Left ventricle myocardium inferior (tissue), 1 donor: ENCODE measurements around the gene JUND. TPM values are rescaled to one million over a fixed set of nuclear protein-coding genes. Genes with fewer than 3 reads are reported as not detected.

Experiments used
- DNase-seq: peaks from one replicate; pipeline ENCODE4 v3.0.0-alpha.2; 2020
- H3K27ac ChIP-seq: fragments of 200-600 bp; replicated peaks from 2 replicates; pipeline ENCODE4 v1.8.0; 2021
- H3K27me3 ChIP-seq: fragments of 200-600 bp; 2 replicates; pipeline ENCODE4 v1.8.0; 2021; ENCODE audit warnings: low read depth
- H3K36me3 ChIP-seq: fragments of 200-600 bp; 2 replicates; pipeline ENCODE4 v1.8.0; 2021
- H3K4me1 ChIP-seq: fragments of 200-600 bp; 2 replicates; pipeline ENCODE4 v1.8.0; 2021
- H3K4me3 ChIP-seq: fragments of 200-600 bp; 2 replicates; pipeline ENCODE4 v1.8.0; 2021; ENCODE audit warnings: mild to moderate bottlenecking, moderate library complexity
- H3K9me3 ChIP-seq: fragments of 200-600 bp; replicated peaks from 2 replicates; pipeline ENCODE4 v1.8.0; 2021
- intact Hi-C: fragments of 100-400 bp; cut with micrococcal nuclease; formaldehyde crosslinking; loops from one replicate; pipeline ENCODE4 v1.11.0; 2022
- total RNA-seq: library from RNA; stranded (reverse); fragmentation: NEBNext Ultra II Directional; extraction: Animal tissue kit (Norgen Biotek cat#: 25700); gene quantifications from one replicate; pipeline ENCODE4 v1.2.1, GENCODE V29; 2021
- TF ChIP-seq, protein P1 (sequence below): fragments of 200-600 bp; IDR thresholded peaks from 2 replicates; pipeline ENCODE4 v1.8.0; 2021; ENCODE audit warnings: antibody characterized with exemption, mild to moderate bottlenecking, borderline replicate concordance
- donor health status: DM: no; HTN: yes; CAD: no; lungs with severe emphysema.

Gene JUND
- total RNA-seq, 1 donor from 2014 or later = 107 TPM

- TF ChIP-seq, protein P1, sequence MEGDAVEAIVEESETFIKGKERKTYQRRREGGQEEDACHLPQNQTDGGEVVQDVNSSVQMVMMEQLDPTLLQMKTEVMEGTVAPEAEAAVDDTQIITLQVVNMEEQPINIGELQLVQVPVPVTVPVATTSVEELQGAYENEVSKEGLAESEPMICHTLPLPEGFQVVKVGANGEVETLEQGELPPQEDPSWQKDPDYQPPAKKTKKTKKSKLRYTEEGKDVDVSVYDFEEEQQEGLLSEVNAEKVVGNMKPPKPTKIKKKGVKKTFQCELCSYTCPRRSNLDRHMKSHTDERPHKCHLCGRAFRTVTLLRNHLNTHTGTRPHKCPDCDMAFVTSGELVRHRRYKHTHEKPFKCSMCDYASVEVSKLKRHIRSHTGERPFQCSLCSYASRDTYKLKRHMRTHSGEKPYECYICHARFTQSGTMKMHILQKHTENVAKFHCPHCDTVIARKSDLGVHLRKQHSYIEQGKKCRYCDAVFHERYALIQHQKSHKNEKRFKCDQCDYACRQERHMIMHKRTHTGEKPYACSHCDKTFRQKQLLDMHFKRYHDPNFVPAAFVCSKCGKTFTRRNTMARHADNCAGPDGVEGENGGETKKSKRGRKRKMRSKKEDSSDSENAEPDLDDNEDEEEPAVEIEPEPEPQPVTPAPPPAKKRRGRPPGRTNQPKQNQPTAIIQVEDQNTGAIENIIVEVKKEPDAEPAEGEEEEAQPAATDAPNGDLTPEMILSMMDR = no peak
- Histone ChIP-seq H3K9me3 (no peaks in the 10 kb centered on the region), H3K27me3 (no peaks in the 10 kb centered on the region), H3K27ac (peak within 1 kb of the TSS; percentile 96), H3K36me3 (no peaks in the 10 kb centered on the region), H3K4me3 (peak within 1 kb of the TSS; percentile 83), H3K4me1 (peaks cover 63% of the 10 kb centered on the region)
- intact Hi-C loops = loop anchor here (2.0 kb wide), 1 partner anchor 44 kb away; no protein-coding TSS in a partner anchor
- peak; percentile 98 for DNase-seq
These were observed 41.5 kb upstream of the JUND start, which contains the start of gene LSM4 for GRCh38 chr19:18322759-18323460. TSS of gene LSM4 (minus strand) at chr19:18323076. CDS start at chr19:18323020, 56 bp downstream.

DNA sequence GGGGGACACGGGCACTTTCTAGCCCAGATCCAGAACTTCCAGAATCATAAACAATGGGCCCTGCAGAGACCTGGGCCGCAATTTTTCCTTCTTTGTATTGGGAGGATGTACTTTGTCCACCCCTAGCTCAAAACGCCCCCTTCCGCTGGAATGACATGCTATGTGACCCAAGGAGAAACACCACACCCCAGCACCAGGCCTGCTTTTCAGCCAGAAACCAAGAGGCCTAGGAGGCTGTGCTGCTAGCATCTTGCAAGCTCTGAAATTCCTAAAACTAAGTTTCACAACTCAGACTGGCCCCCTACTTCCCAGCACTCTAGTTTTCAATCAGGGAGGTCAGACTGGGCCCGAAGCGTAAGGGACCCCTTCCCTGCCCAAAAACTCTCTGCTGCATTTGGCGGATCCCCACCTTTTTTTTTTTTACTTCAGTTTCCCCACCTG lies 40.9 kb upstream of the JUND start:
- H3K9me3 ChIP-seq = no peaks in the 10 kb centered on the region

GRCh38 chr19:18321734-18322102 lies 40.3 kb upstream of the JUND start:
- H3K4me3 ChIP-seq = peak overlapping the region; percentile 83
- no peak for DNase-seq
- TF ChIP-seq, protein P1 = no peak
- no peaks in the 10 kb centered on the region for H3K36me3 ChIP-seq
- H3K4me1 ChIP-seq = peaks cover 69% of the 10 kb centered on the region
- H3K9me3 ChIP-seq = no peaks in the 10 kb centered on the region
- peak overlapping the region; percentile 96 for H3K27ac ChIP-seq
- intact Hi-C loops = loop anchor here (2.0 kb wide), 1 partner anchor 43 kb away; no protein-coding TSS in a partner anchor
- no peaks in the 10 kb centered on the region for H3K27me3 ChIP-seq

More for the DNA sequence above, 40.9 kb upstream of the JUND start:
- Histone ChIP-seq H3K27ac (peak overlapping the region; percentile 96), H3K4me3 (peak overlapping the region; percentile 83), H3K27me3 (no peaks in the 10 kb centered on the region), H3K36me3 (no peaks in the 10 kb centered on the region), H3K4me1 (peaks cover 69% of the 10 kb centered on the region)
- intact Hi-C loops = loop anchor here (2.0 kb wide), 1 partner anchor 44 kb away; no protein-coding TSS in a partner anchor
- peak; percentile 46 for DNase-seq
- TF ChIP-seq, protein P1 = no peak

DNA sequence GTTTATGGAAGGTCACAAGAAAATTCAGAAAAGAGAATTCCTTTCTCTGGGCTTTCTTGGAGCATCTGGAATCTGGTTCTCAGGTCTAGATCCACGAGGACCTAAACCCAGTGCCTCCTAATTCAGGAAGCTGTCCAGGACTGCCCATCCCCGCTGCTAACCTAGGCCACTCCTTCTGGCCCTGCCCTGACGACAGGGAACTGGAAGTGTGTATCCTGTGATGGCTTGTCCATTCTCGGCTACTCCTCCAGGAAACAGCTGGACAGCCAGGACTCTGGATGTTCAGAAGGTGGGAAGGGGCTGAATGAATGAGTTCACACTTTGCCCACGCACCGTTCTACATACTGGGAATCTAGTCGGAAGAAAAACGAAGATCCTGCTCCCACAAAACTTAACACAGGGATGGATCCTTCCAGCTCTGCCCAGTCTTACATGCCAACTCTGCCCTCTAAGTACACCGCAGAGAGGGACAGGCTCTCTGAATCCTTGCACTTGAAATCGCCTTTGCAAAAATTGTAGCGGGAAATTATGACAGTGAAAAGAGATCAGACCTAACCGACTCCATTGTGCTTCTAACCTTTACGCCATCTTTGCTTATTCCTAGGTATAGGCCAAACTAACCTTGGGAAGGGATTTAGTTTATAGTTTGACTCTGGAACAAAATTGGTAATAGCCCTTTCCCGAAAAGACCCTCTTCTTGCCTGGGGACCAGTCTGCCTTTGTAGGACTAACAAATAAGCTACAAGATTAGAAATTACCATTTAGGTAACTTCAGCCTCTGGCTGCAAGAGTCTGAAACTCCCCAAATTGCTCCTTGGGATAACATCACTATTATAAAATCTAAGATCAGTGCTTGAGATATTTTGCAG lies 39.7 kb upstream of the JUND start:
- Histone ChIP-seq H3K4me1 (peaks cover 69% of the 10 kb centered on the region), H3K27me3 (no peaks in the 10 kb centered on the region), H3K4me3 (no peak overlapping the region), H3K27ac (peak overlapping the region; percentile 96), H3K9me3 (no peaks in the 10 kb centered on the region), H3K36me3 (no peaks in the 10 kb centered on the region)
- peak; percentile 28 for DNase-seq
- TF ChIP-seq, protein P1 = no peak
- intact Hi-C loops = no loop called here

- Histone ChIP-seq H3K4me3 (no peak overlapping the region), H3K27ac (peak overlapping the region; percentile 96), H3K9me3 (no peaks in the 10 kb centered on the region), H3K4me1 (peaks cover 69% of the 10 kb centered on the region), H3K27me3 (no peaks in the 10 kb centered on the region), H3K36me3 (peaks cover under 1% of the 10 kb centered on the region)
- TF ChIP-seq, protein P1 = no peak
- intact Hi-C loops = no loop called here
- DNase-seq = no peak
These were observed 38.2 kb upstream of the JUND start for GRCh38 chr19:18319591-18320135.
